WTC11 (cell line): Measurements from ENCODE around the gene NHLRC2. TPM values are rescaled to one million over a fixed set of nuclear protein-coding genes. Genes with fewer than 3 reads are reported as not detected.

ENCODE experiments used
- ATAC-seq: fragments of 200-7000 bp; cut with Tn5 transposase; 2 replicates; pipeline ENCODE4 v1.10.0; 2021; ENCODE audit warnings: mild to moderate bottlenecking, moderate library complexity
- CTCF ChIA-PET: fragments of 300-600 bp; sonication (Branson Sonifier 250); formaldehyde crosslinking; loops from one replicate; lab custom pipeline; 2021; ENCODE audit warnings: antibody characterized with exemption; lab: Charles Lee
- POLR2A ChIA-PET: fragments of 350-600 bp; sonication (Branson Sonifier 250); formaldehyde crosslinking; loops from one replicate; lab custom pipeline; 2021; ENCODE audit warnings: antibody characterized with exemption; lab: Charles Lee
- DNase-seq: peaks from one replicate; pipeline ENCODE4 v3.0.0; 2021; ENCODE audit warnings: low spot score
- H3K27ac Mint-ChIP-seq: 2 replicates; pipeline ENCODE4 v1.8.0; 2021; ENCODE audit warnings: mixed read lengths
- H3K27me3 Mint-ChIP-seq: 2 replicates; pipeline ENCODE4 v1.8.0; 2021; ENCODE audit warnings: low read depth, mild to moderate bottlenecking, moderate library complexity, mixed read lengths
- H3K36me3 Mint-ChIP-seq: 2 replicates; pipeline ENCODE4 v1.8.0; 2021; ENCODE audit warnings: mixed read lengths
- H3K4me1 Mint-ChIP-seq: 2 replicates; pipeline ENCODE4 v1.8.0; 2022; ENCODE audit warnings: mixed read lengths
- H3K4me3 Mint-ChIP-seq: 2 replicates; pipeline ENCODE4 v1.8.0; 2021; ENCODE audit warnings: mild to moderate bottlenecking, moderate library complexity, mixed read lengths
- H3K9me3 Mint-ChIP-seq: 2 replicates; pipeline ENCODE4 v1.8.0; 2021; ENCODE audit warnings: mixed read lengths
- ATF1 ChIP-seq: sonication (generic); formaldehyde crosslinking; IDR thresholded peaks from 2 replicates; pipeline ENCODE4 v1.8.1; 2023; ENCODE audit warnings: mild to moderate bottlenecking, moderate library complexity, missing genetic modification reagents
- CREB1 ChIP-seq: sonication (generic); formaldehyde crosslinking; IDR thresholded peaks from 2 replicates; pipeline ENCODE4 v1.8.0; 2023; ENCODE audit warnings: mild to moderate bottlenecking, missing genetic modification reagents
- FOXP1 ChIP-seq: sonication (generic); formaldehyde crosslinking; IDR thresholded peaks from 2 replicates; pipeline ENCODE4 v1.8.0; 2022; ENCODE audit warnings: missing genetic modification reagents, mild to moderate bottlenecking, moderate library complexity, borderline replicate concordance
- OVOL2 ChIP-seq: fragments of 250-450 bp; sonication (Bioruptor Pico); IDR thresholded peaks from 2 replicates; pipeline ENCODE4 v1.9.0; 2021; ENCODE audit warnings: mild to moderate bottlenecking, borderline replicate concordance
- SMAD3 ChIP-seq: sonication (generic); formaldehyde crosslinking; IDR thresholded peaks from 2 replicates; pipeline ENCODE4 v1.8.0; 2022; ENCODE audit warnings: missing genetic modification reagents, mild to moderate bottlenecking, borderline replicate concordance
- TEAD4 ChIP-seq: sonication (generic); formaldehyde crosslinking; IDR thresholded peaks from 2 replicates; pipeline ENCODE4 v1.8.0; 2022; ENCODE audit warnings: mild to moderate bottlenecking, missing genetic modification reagents
- ZNF317 ChIP-seq: sonication (generic); formaldehyde crosslinking; IDR thresholded peaks from 2 replicates; pipeline ENCODE4 v1.8.1; 2023; ENCODE audit warnings: low read depth, mild to moderate bottlenecking, moderate library complexity, missing genetic modification reagents, borderline replicate concordance
- ZNF416 ChIP-seq: fragments of 250-450 bp; sonication (Bioruptor Pico); IDR thresholded peaks from 2 replicates; pipeline ENCODE4 v1.9.0; 2021; ENCODE audit warnings: mild to moderate bottlenecking, inconsistent platforms
- total RNA-seq: library from RNA; stranded (reverse); gene quantifications from 3 replicates; pipeline ENCODE4 v1.2.3, GENCODE V29; 2021
- TF ChIP-seq, protein P1 (sequence below): sonication (generic); formaldehyde crosslinking; IDR thresholded peaks from 2 replicates; pipeline ENCODE4 v1.8.1; 2022; ENCODE audit warnings: low read depth, mild to moderate bottlenecking, moderate library complexity, missing genetic modification reagents, borderline replicate concordance
- TF ChIP-seq, protein P2 (sequence below): sonication (generic); formaldehyde crosslinking; IDR thresholded peaks from 2 replicates; pipeline ENCODE4 v1.8.1; 2023; ENCODE audit warnings: mild to moderate bottlenecking, missing genetic modification reagents
- TF ChIP-seq, protein P3 (sequence below): sonication (generic); formaldehyde crosslinking; IDR thresholded peaks from 2 replicates; pipeline ENCODE4 v1.8.1; 2022; ENCODE audit warnings: mild to moderate bottlenecking, moderate library complexity, missing genetic modification reagents
- TF ChIP-seq, protein P4 (sequence below): sonication (generic); formaldehyde crosslinking; IDR thresholded peaks from 2 replicates; pipeline ENCODE4 v1.8.0; 2023; ENCODE audit warnings: missing genetic modification reagents, mild to moderate bottlenecking, borderline replicate concordance
- TF ChIP-seq, protein P5 (sequence below): sonication (generic); formaldehyde crosslinking; IDR thresholded peaks from 2 replicates; pipeline ENCODE4 v1.8.0; 2023; ENCODE audit warnings: mild to moderate bottlenecking, missing genetic modification reagents
- TF ChIP-seq, protein P6 (sequence below): sonication (generic); formaldehyde crosslinking; IDR thresholded peaks from 2 replicates; pipeline ENCODE4 v1.8.1; 2023; ENCODE audit warnings: mild to moderate bottlenecking, moderate library complexity, missing genetic modification reagents
- TF ChIP-seq, protein P7 (sequence below): sonication (generic); formaldehyde crosslinking; IDR thresholded peaks from 2 replicates; pipeline ENCODE4 v1.8.1; 2023; ENCODE audit warnings: mild to moderate bottlenecking, missing genetic modification reagents, borderline replicate concordance

Gene NHLRC2
- total RNA-seq, 1 experiment from 2014 or later = 37.9 TPM

DNA sequence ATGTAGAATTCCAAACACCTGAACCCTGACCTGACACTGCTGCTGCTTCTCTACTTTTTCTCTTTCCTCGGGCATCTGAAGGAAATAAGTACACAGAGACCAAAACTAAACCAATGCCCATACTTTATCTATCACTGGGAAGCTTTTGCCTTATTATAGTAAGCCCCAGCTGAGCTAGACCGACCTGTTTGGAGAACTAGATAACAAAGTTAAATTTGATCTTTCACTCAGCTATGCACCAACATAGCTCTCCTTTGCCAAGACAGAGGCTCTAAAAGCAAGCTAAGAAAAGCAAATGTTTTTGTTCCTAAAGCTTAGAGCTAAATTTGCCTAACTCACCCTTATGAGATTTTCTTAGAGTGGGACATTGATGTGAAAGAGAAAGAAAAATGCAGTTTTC, 39.1 kb downstream of the NHLRC2 start:
- peaks cover 33% of the 10 kb centered on the region for H3K36me3 Mint-ChIP-seq
- H3K4me3 Mint-ChIP-seq = no peak overlapping the region
- no peaks in the 10 kb centered on the region for H3K27me3 Mint-ChIP-seq
- CTCF ChIA-PET = no interaction called here
- no peaks in the 10 kb centered on the region for H3K4me1 Mint-ChIP-seq
- DNase-seq = no peak
- POLR2A ChIA-PET = no interaction called here
- no peak for TF ChIP-seq SMAD3 (CRISPR knock-in tag)
- no peak for TF ChIP-seq CREB1 (CRISPR knock-in tag)
- TF ChIP-seq, protein P1, sequence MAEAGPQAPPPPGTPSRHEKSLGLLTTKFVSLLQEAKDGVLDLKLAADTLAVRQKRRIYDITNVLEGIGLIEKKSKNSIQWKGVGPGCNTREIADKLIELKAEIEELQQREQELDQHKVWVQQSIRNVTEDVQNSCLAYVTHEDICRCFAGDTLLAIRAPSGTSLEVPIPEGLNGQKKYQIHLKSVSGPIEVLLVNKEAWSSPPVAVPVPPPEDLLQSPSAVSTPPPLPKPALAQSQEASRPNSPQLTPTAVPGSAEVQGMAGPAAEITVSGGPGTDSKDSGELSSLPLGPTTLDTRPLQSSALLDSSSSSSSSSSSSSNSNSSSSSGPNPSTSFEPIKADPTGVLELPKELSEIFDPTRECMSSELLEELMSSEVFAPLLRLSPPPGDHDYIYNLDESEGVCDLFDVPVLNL (CRISPR knock-in tag) = no peak
- TF ChIP-seq, all 79 proteins: peak for 0
- no peak for ATAC-seq
- H3K9me3 Mint-ChIP-seq = peaks cover 9% of the 10 kb centered on the region
- H3K27ac Mint-ChIP-seq = no peak overlapping the region

DNA sequence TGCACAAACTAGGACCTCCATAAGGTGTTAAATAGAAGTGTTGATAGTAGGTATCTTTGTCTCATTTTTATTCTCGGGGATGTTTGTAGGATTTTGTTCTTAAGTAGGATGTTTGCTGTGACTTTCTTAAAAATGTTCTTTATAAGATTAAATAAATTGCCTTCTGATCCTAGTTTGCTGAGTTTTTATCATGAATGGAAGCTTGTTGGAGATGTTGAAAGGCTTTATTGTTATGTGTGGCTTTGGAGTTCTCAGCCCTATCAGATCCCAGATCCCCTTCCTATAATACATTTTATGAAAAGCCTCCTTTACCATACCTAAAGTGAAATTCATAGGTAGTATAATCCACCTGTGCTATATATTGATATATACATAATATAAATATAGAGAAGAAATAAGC, 40.1 kb downstream of the NHLRC2 start:
- peaks cover 31% of the 10 kb centered on the region for H3K36me3 Mint-ChIP-seq
- ATAC-seq (no peak), DNase-seq (no peak)
- no peak overlapping the region for H3K27ac Mint-ChIP-seq
- H3K27me3 Mint-ChIP-seq = no peaks in the 10 kb centered on the region
- no peak overlapping the region for H3K4me3 Mint-ChIP-seq
- ChIA-PET POLR2A (no interaction called here), CTCF (no interaction called here)
- TF ChIP-seq ATF1 = no peak
- TF ChIP-seq, protein P2, sequence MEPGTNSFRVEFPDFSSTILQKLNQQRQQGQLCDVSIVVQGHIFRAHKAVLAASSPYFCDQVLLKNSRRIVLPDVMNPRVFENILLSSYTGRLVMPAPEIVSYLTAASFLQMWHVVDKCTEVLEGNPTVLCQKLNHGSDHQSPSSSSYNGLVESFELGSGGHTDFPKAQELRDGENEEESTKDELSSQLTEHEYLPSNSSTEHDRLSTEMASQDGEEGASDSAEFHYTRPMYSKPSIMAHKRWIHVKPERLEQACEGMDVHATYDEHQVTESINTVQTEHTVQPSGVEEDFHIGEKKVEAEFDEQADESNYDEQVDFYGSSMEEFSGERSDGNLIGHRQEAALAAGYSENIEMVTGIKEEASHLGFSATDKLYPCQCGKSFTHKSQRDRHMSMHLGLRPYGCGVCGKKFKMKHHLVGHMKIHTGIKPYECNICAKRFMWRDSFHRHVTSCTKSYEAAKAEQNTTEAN (CRISPR knock-in tag) = no peak
- TF ChIP-seq FOXP1 (CRISPR knock-in tag) = no peak
- TF ChIP-seq, protein P3, sequence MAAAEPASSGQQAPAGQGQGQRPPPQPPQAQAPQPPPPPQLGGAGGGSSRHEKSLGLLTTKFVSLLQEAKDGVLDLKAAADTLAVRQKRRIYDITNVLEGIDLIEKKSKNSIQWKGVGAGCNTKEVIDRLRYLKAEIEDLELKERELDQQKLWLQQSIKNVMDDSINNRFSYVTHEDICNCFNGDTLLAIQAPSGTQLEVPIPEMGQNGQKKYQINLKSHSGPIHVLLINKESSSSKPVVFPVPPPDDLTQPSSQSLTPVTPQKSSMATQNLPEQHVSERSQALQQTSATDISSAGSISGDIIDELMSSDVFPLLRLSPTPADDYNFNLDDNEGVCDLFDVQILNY (CRISPR knock-in tag) = no peak
- no peak for TF ChIP-seq ZNF416
- TF ChIP-seq, protein P4, sequence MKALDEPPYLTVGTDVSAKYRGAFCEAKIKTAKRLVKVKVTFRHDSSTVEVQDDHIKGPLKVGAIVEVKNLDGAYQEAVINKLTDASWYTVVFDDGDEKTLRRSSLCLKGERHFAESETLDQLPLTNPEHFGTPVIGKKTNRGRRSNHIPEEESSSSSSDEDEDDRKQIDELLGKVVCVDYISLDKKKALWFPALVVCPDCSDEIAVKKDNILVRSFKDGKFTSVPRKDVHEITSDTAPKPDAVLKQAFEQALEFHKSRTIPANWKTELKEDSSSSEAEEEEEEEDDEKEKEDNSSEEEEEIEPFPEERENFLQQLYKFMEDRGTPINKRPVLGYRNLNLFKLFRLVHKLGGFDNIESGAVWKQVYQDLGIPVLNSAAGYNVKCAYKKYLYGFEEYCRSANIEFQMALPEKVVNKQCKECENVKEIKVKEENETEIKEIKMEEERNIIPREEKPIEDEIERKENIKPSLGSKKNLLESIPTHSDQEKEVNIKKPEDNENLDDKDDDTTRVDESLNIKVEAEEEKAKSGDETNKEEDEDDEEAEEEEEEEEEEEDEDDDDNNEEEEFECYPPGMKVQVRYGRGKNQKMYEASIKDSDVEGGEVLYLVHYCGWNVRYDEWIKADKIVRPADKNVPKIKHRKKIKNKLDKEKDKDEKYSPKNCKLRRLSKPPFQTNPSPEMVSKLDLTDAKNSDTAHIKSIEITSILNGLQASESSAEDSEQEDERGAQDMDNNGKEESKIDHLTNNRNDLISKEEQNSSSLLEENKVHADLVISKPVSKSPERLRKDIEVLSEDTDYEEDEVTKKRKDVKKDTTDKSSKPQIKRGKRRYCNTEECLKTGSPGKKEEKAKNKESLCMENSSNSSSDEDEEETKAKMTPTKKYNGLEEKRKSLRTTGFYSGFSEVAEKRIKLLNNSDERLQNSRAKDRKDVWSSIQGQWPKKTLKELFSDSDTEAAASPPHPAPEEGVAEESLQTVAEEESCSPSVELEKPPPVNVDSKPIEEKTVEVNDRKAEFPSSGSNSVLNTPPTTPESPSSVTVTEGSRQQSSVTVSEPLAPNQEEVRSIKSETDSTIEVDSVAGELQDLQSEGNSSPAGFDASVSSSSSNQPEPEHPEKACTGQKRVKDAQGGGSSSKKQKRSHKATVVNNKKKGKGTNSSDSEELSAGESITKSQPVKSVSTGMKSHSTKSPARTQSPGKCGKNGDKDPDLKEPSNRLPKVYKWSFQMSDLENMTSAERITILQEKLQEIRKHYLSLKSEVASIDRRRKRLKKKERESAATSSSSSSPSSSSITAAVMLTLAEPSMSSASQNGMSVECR = no peak
- TF ChIP-seq, protein P5, sequence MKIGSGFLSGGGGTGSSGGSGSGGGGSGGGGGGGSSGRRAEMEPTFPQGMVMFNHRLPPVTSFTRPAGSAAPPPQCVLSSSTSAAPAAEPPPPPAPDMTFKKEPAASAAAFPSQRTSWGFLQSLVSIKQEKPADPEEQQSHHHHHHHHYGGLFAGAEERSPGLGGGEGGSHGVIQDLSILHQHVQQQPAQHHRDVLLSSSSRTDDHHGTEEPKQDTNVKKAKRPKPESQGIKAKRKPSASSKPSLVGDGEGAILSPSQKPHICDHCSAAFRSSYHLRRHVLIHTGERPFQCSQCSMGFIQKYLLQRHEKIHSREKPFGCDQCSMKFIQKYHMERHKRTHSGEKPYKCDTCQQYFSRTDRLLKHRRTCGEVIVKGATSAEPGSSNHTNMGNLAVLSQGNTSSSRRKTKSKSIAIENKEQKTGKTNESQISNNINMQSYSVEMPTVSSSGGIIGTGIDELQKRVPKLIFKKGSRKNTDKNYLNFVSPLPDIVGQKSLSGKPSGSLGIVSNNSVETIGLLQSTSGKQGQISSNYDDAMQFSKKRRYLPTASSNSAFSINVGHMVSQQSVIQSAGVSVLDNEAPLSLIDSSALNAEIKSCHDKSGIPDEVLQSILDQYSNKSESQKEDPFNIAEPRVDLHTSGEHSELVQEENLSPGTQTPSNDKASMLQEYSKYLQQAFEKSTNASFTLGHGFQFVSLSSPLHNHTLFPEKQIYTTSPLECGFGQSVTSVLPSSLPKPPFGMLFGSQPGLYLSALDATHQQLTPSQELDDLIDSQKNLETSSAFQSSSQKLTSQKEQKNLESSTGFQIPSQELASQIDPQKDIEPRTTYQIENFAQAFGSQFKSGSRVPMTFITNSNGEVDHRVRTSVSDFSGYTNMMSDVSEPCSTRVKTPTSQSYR = no peak
- TF ChIP-seq, protein P6, sequence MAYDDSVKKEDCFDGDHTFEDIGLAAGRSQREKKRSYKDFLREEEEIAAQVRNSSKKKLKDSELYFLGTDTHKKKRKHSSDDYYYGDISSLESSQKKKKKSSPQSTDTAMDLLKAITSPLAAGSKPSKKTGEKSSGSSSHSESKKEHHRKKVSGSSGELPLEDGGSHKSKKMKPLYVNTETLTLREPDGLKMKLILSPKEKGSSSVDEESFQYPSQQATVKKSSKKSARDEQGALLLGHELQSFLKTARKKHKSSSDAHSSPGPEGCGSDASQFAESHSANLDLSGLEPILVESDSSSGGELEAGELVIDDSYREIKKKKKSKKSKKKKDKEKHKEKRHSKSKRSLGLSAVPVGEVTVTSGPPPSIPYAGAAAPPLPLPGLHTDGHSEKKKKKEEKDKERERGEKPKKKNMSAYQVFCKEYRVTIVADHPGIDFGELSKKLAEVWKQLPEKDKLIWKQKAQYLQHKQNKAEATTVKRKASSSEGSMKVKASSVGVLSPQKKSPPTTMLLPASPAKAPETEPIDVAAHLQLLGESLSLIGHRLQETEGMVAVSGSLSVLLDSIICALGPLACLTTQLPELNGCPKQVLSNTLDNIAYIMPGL (CRISPR knock-in tag) = no peak
- TF ChIP-seq TEAD4 (CRISPR knock-in tag) = no peak
- TF ChIP-seq ZNF317 (CRISPR knock-in tag) = no peak
- TF ChIP-seq, protein P7, sequence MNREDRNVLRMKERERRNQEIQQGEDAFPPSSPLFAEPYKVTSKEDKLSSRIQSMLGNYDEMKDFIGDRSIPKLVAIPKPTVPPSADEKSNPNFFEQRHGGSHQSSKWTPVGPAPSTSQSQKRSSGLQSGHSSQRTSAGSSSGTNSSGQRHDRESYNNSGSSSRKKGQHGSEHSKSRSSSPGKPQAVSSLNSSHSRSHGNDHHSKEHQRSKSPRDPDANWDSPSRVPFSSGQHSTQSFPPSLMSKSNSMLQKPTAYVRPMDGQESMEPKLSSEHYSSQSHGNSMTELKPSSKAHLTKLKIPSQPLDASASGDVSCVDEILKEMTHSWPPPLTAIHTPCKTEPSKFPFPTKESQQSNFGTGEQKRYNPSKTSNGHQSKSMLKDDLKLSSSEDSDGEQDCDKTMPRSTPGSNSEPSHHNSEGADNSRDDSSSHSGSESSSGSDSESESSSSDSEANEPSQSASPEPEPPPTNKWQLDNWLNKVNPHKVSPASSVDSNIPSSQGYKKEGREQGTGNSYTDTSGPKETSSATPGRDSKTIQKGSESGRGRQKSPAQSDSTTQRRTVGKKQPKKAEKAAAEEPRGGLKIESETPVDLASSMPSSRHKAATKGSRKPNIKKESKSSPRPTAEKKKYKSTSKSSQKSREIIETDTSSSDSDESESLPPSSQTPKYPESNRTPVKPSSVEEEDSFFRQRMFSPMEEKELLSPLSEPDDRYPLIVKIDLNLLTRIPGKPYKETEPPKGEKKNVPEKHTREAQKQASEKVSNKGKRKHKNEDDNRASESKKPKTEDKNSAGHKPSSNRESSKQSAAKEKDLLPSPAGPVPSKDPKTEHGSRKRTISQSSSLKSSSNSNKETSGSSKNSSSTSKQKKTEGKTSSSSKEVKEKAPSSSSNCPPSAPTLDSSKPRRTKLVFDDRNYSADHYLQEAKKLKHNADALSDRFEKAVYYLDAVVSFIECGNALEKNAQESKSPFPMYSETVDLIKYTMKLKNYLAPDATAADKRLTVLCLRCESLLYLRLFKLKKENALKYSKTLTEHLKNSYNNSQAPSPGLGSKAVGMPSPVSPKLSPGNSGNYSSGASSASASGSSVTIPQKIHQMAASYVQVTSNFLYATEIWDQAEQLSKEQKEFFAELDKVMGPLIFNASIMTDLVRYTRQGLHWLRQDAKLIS = no peak
- no peak for TF ChIP-seq OVOL2 (CRISPR knock-in tag)
- H3K4me1 Mint-ChIP-seq = no peaks in the 10 kb centered on the region
- peaks cover 9% of the 10 kb centered on the region for H3K9me3 Mint-ChIP-seq
